Measurements from ENCODE around the gene DUOX1.

- TF ChIP-seq CTCF (IDR thresholded peaks at IDR 0.05) (no peak), POLR2A (IDR thresholded peaks at IDR 0.05; ENCODE audit: low read depth) (no peak), POLR2AphosphoS5 (IDR thresholded peaks at IDR 0.05) (no peak)
Observed at GRCh38 chr15:45099549-45100165, 30.1 kb upstream of the DUOX1 start.

Measured in esophagus muscularis mucosa (tissue), 3 donors.